GM12878 (cell line): ENCODE results near the gene RFFL. TPM values are rescaled to one million over a fixed set of nuclear protein-coding genes. Genes with fewer than 3 reads are reported as not detected.

Experiments
- ASH2L ChIP-seq: fragments of 300-600, 200-600 bp; sonication (generic); IDR thresholded peaks from 2 replicates; pipeline ENCODE4 v1.6.1; 2017; ENCODE audit warnings: low read depth, mild to moderate bottlenecking, borderline replicate concordance
- CBX3 ChIP-seq: fragments of 200-600 bp; sonication (generic); IDR thresholded peaks from 2 replicates; pipeline ENCODE4 v1.6.1; 2016; ENCODE audit warnings: low read depth, borderline replicate concordance
- CHD4 ChIP-seq: fragments of 200-600 bp; sonication (generic); IDR thresholded peaks from 2 replicates; pipeline ENCODE4 v1.6.1; 2016; ENCODE audit warnings: mild to moderate bottlenecking
- CREM ChIP-seq: IDR thresholded peaks from 2 replicates; pipeline ENCODE4 v1.6.1; 2014; ENCODE audit warnings: antibody characterized with exemption, low read depth
- E4F1 ChIP-seq: fragments of 450-650 bp; IDR thresholded peaks from 2 replicates; pipeline ENCODE4 v1.6.1; 2018; ENCODE audit warnings: borderline replicate concordance, mild to moderate bottlenecking; ENCODE audit not compliant: partially characterized antibody
- EED ChIP-seq: sonication (generic); IDR thresholded peaks from 2 replicates; pipeline ENCODE4 v1.6.1; 2016; ENCODE audit warnings: antibody characterized with exemption, low read depth
- ETV6 ChIP-seq, 2 experiments: fragments of 450-650 bp in 1 of 2; IDR thresholded peaks in 1 of 2; conservative IDR thresholded peaks in 1 of 2; 2 replicates each; pipeline ENCODE4 v1.6.1; 2014; ENCODE audit warnings: antibody characterized with exemption in 1 of 2, borderline replicate concordance in 1 of 2, low read depth in 1 of 2, mild to moderate bottlenecking in 1 of 2, moderate library complexity in 1 of 2
- GATAD2B ChIP-seq: fragments of 450-650 bp; conservative IDR thresholded peaks from 2 replicates; pipeline ENCODE4 v1.6.1; 2017; ENCODE audit warnings: low read depth, mild to moderate bottlenecking, moderate library complexity
- HDAC2 ChIP-seq: fragments of 200-600 bp; sonication (generic); IDR thresholded peaks from 2 replicates; pipeline ENCODE4 v1.6.1; 2017
- IKZF2 ChIP-seq, 2 experiments: fragments of 450-650 bp; IDR thresholded peaks; 2 replicates each; pipeline ENCODE4 v1.6.1; 2017; ENCODE audit warnings: mild to moderate bottlenecking in 2 of 2, moderate library complexity in 2 of 2
- IRF5 ChIP-seq: fragments of 450-650 bp; IDR thresholded peaks from 2 replicates; pipeline ENCODE4 v1.6.1; 2017; ENCODE audit warnings: borderline replicate concordance
- LARP7 ChIP-seq: fragments of 450-650 bp; IDR thresholded peaks from 2 replicates; pipeline ENCODE4 v1.6.1; 2017; ENCODE audit warnings: mild to moderate bottlenecking
- MLLT1 ChIP-seq: fragments of 450-650 bp; IDR thresholded peaks from 2 replicates; pipeline ENCODE4 v1.6.1; 2016; ENCODE audit warnings: mild to moderate bottlenecking
- NBN ChIP-seq: fragments of 450-650 bp; IDR thresholded peaks from 2 replicates; pipeline ENCODE4 v1.6.1; 2016
- PML ChIP-seq: IDR thresholded peaks from 2 replicates; pipeline ENCODE4 v1.6.1; 2012; ENCODE audit warnings: low read length, inconsistent platforms
- RFX5 ChIP-seq: IDR thresholded peaks from 2 replicates; pipeline ENCODE4 v1.6.1; 2011; ENCODE audit warnings: low read depth, low read length, improper control_type of control experiment
- SMAD5 ChIP-seq: IDR thresholded peaks from 2 replicates; pipeline ENCODE4 v1.6.1; 2016; ENCODE audit warnings: antibody characterized with exemption, low read depth
- SMC3 ChIP-seq: IDR thresholded peaks from 2 replicates; pipeline ENCODE4 v1.6.1; 2011; ENCODE audit warnings: low read length, improper control_type of control experiment, borderline replicate concordance
- TCF7 ChIP-seq: IDR thresholded peaks from 2 replicates; pipeline ENCODE4 v1.6.1; 2014; ENCODE audit warnings: antibody characterized with exemption, borderline replicate concordance
- ZNF207 ChIP-seq: fragments of 450-650 bp; IDR thresholded peaks from 2 replicates; pipeline ENCODE4 v1.6.1; 2014; ENCODE audit warnings: antibody characterized with exemption, mild to moderate bottlenecking, borderline replicate concordance
- ZNF384 ChIP-seq: IDR thresholded peaks from 2 replicates; pipeline ENCODE4 v1.6.1; 2012; ENCODE audit warnings: low read depth, mild to moderate bottlenecking, low read length, improper control_type of control experiment, borderline replicate concordance
- ZNF592 ChIP-seq: fragments of 450-650 bp; IDR thresholded peaks from 2 replicates; pipeline ENCODE4 v1.6.1; 2017; ENCODE audit warnings: mild to moderate bottlenecking, moderate library complexity
- ZNF622 ChIP-seq: fragments of 450-650 bp; IDR thresholded peaks from 2 replicates; pipeline ENCODE4 v1.6.1; 2017; ENCODE audit warnings: mild to moderate bottlenecking, inconsistent platforms
- ZZZ3 ChIP-seq: IDR thresholded peaks from 2 replicates; pipeline ENCODE4 v1.6.1; 2011; ENCODE audit warnings: low read depth; ENCODE audit not compliant: control insufficient read depth, insufficient read length
- polyA plus RNA-seq, 11 experiments: library from polyadenylated mRNA; depleted of rRNA in 4 of 11; unstranded in 6 of 11; stranded (reverse) in 5 of 11; fragments of >200 nt; fragmentation: Nextera tagmentation in 4 of 11; fragmentation: Illumina TruSeq in 1 of 11; extraction: Ambion mirVana in 4 of 11; extraction: Trizol in 1 of 11; gene quantifications; 1 replicate in 1 of 11; 2 replicates in 10 of 11; pipeline versions ENCODE4 v1.2.1 to v1.2.3, GENCODE V29; 2011 to 2016; ENCODE audit warnings: inconsistent platforms in 2 of 11, missing spikeins in 2 of 11, low read depth in 1 of 11
- total RNA-seq, 4 experiments: library from RNA; depleted of rRNA in 3 of 4; stranded (reverse); fragments of >200 nt in 3 of 4; fragmentation: Illumina TruSeq in 1 of 4; extraction: Trizol in 1 of 4; gene quantifications; 2 replicates each; pipeline versions ENCODE4 v1.2.1 to v1.2.3, GENCODE V29; 2013 to 2021

Gene RFFL
- total and polyA plus RNA-seq, 10 of the 15 experiments (the other 5 are each of a cell fraction or from before 2014, with no cell fraction given), result 4.7 to 56.1 (median 26.9) TPM

GRCh38 chr17:35088356-35088880 lies 24.9 kb upstream of the RFFL start (continued):
- TF ChIP-seq E4F1 (no peak), ASH2L (no peak), CREM (no peak), SMAD5 (peak; percentile 59; the same call in 1 of the 2 replicates), ZZZ3 (no peak), CHD4 (no peak), ZNF592 (no peak), RFX5 (0 out of 2 replicates have a peak, but pooled peaks have one; percentile 54), PML (0 out of 2 replicates have a peak, but pooled peaks have one; percentile 43), HDAC2 (no peak), MLLT1 (peak; percentile 90), NBN (peak; percentile 84), SMC3 (no peak; the same call in 1 of the 2 replicates), ZNF622 (no peak), GATAD2B (no peak), IRF5 (no peak), ETV6 (conservative IDR thresholded peaks at IDR 0.05 in 1 of 2, IDR thresholded peaks at IDR 0.05 in 1 of 2; ENCODE audit: borderline replicate concordance in 1 of 2, low read depth in 1 of 2) (no peak), EED (peak; percentile 32; the same call in 1 of the 2 replicates), ZNF384 (no peak), CBX3 (no peak), LARP7 (no peak), ZNF207 (no peak), TCF7 (no peak), IKZF2 (IDR thresholded peaks at IDR 0.05) (peak; percentile 75 to 82)
